ENCODE results near the gene F2R. TPM values are rescaled to one million over a fixed set of nuclear protein-coding genes. Genes with fewer than 3 reads are reported as not detected.

The F2R gene
- total RNA-seq, 4 donors from 2014 or later, result 0.38 to 13.0 (median 4.9) TPM

GRCh38 chr5:76703707-76704106 lies 12.2 kb upstream of the F2R start:
- Histone ChIP-seq H3K27me3 (peaks cover 0 to 3% (median 0%) of the 10 kb centered on the region in 4 donors), H3K4me1 (peaks cover 3 to 45% (median 5%) of the 10 kb centered on the region in 3 donors), H3K27ac (no peak overlapping the region), H3K9me3 (no peaks in the 10 kb centered on the region), H3K4me3 (no peak overlapping the region), H3K36me3 (no peaks in the 10 kb centered on the region)
- DNase-seq, result no peak
- intact Hi-C loops (cut with DNase I), result no loop called here
- TF ChIP-seq CTCF (IDR thresholded peaks at IDR 0.05), result no peak
- no peak for TF ChIP-seq POLR2A (IDR thresholded peaks at IDR 0.05)
- 53 to 79% methylated on average over 2 of the region's 2 CpGs for WGBS, 2 donors

GRCh38 chr5:76704131-76704663 lies 11.7 kb upstream of the F2R start:
- H3K27ac ChIP-seq, result no peak overlapping the region
- TF ChIP-seq CTCF (IDR thresholded peaks at IDR 0.05) (no peak), POLR2A (IDR thresholded peaks at IDR 0.05) (no peak)
- DNase-seq, result no peak
- no peaks in the 10 kb centered on the region for H3K9me3 ChIP-seq
- intact Hi-C loops (cut with DNase I), result no loop called here
- no peak overlapping the region for H3K4me3 ChIP-seq
- H3K36me3 ChIP-seq, result no peaks in the 10 kb centered on the region
- H3K4me1 ChIP-seq, result peaks cover 3 to 45% (median 5%) of the 10 kb centered on the region in 3 donors
- H3K27me3 ChIP-seq, result peaks cover 0 to 3% (median 0%) of the 10 kb centered on the region in 4 donors

- intact Hi-C loops (cut with DNase I), result no loop called here
- Histone ChIP-seq H3K36me3 (no peaks in the 10 kb centered on the region), H3K9me3 (no peaks in the 10 kb centered on the region), H3K4me1 (peaks cover 3 to 45% (median 5%) of the 10 kb centered on the region in 3 donors), H3K4me3 (no peak overlapping the region), H3K27ac (no peak overlapping the region), H3K27me3 (peaks cover 0 to 3% (median 0%) of the 10 kb centered on the region in 4 donors)
- no peak for DNase-seq
- TF ChIP-seq CTCF (IDR thresholded peaks at IDR 0.05) (no peak), POLR2A (IDR thresholded peaks at IDR 0.05) (no peak)
These were observed 10.4 kb upstream of the F2R start for GRCh38 chr5:76705574-76705973.

- Histone ChIP-seq H3K9me3 (no peaks in the 10 kb centered on the region), H3K27me3 (peaks cover 0 to 10% (median 3%) of the 10 kb centered on the region in 4 donors), H3K4me1 (peaks cover 3 to 17% (median 3%) of the 10 kb centered on the region in 3 donors), H3K36me3 (no peaks in the 10 kb centered on the region), H3K4me3 (no peak overlapping the region), H3K27ac (no peak overlapping the region)
- intact Hi-C loops (cut with DNase I), result loop anchor here (10.0 kb wide), 1 partner anchor 65 kb away; no protein-coding TSS in a partner anchor
- 50 to 66% methylated on average over 2 of the region's 2 CpGs for WGBS, 2 donors
- DNase-seq, result no peak
- TF ChIP-seq POLR2A (IDR thresholded peaks at IDR 0.05) (no peak), CTCF (IDR thresholded peaks at IDR 0.05) (no peak)
These were observed 6.2 kb upstream of the F2R start for GRCh38 chr5:76709762-76710161.

- Histone ChIP-seq H3K9me3 (no peaks in the 10 kb centered on the region), H3K27ac (no peak overlapping the region), H3K27me3 (peaks cover 0 to 18% (median 8%) of the 10 kb centered on the region in 4 donors), H3K36me3 (no peaks in the 10 kb centered on the region), H3K4me1 (peaks cover 7 to 17% (median 10%) of the 10 kb centered on the region in 3 donors), H3K4me3 (no peak overlapping the region)
- no peak for DNase-seq
- intact Hi-C loops (cut with DNase I), result loop anchor here (10.0 kb wide), 1 partner anchor 64 kb away; no protein-coding TSS in a partner anchor
- TF ChIP-seq POLR2A (IDR thresholded peaks at IDR 0.05), result no peak
- no peak for TF ChIP-seq CTCF (IDR thresholded peaks at IDR 0.05)
- WGBS, 2 donors, result 42 to 48% methylated on average over 4 of the region's 4 CpGs
These were observed 4.9 kb upstream of the F2R start for GRCh38 chr5:76710991-76711390.

Data from esophagus squamous epithelium (tissue), 5 donors.